Muscle layer of duodenum (tissue), 2 donors: ENCODE results near the gene ASCL5.

Source experiments
- H3K27ac ChIP-seq: one replicate; pipeline ENCODE4 v1.7.0; 2013; ENCODE audit warnings: mild to moderate bottlenecking, low read length
- H3K27me3 ChIP-seq: one replicate; pipeline ENCODE4 v1.7.0; 2013; ENCODE audit warnings: low read depth, mild to moderate bottlenecking, control low read depth, low read length
- H3K36me3 ChIP-seq, 2 donors: one replicate each; pipeline ENCODE4 v1.7.0; 2013; ENCODE audit warnings: low read length in 2 of 2, control low read depth in 1 of 2, mild to moderate bottlenecking in 1 of 2; ENCODE audit not compliant: insufficient read depth in 2 of 2, control insufficient read depth in 1 of 2
- H3K4me1 ChIP-seq, 2 donors: one replicate each; pipeline ENCODE4 v1.7.0; 2013; ENCODE audit warnings: low read length in 2 of 2, mild to moderate bottlenecking in 2 of 2, control low read depth in 1 of 2, moderate library complexity in 1 of 2; ENCODE audit not compliant: insufficient read depth in 2 of 2, control insufficient read depth in 1 of 2
- H3K4me3 ChIP-seq, 2 donors: one replicate each; pipeline ENCODE4 v1.7.0; 2013; ENCODE audit warnings: low read length in 2 of 2, low read depth in 1 of 2, mild to moderate bottlenecking in 1 of 2
- H3K9me3 ChIP-seq, 2 donors: one replicate each; pipeline ENCODE4 v1.7.0; 2013; ENCODE audit warnings: low read length in 2 of 2, control low read depth in 1 of 2, mild to moderate bottlenecking in 1 of 2; ENCODE audit not compliant: control insufficient read depth in 1 of 2
- donor health status: healthy.

ASCL5 gene

DNA sequence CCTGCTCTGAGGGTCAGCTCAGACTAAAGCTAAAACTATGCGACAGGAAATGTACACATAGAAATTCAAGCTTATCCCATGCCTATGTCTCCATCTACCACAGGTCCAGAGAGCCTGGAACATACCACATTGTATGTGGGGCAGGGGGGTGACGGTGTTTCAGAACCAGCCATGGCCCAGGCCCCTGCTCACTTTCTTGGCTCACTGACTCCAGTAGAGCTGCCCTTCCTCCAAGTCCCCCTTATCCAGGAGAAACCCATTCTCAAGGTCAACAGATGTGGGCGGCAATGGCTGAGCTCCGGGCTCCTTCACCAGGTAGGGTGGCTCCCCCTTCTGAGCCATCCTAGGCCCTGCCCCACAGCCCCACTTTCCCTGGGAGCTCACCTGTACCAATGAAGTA is 35.7 kb downstream of the ASCL5 start:
- H3K9me3 ChIP-seq: no peaks in the 10 kb centered on the region

GRCh38 chr1:201090541-201090940 is 36.4 kb downstream of the ASCL5 start:
- Histone ChIP-seq H3K27ac (no peak overlapping the region), H3K4me1 (no peaks in the 10 kb centered on the region), H3K4me3 (no peak overlapping the region), H3K9me3 (no peaks in the 10 kb centered on the region), H3K36me3 (no peaks in the 10 kb centered on the region), H3K27me3 (no peaks in the 10 kb centered on the region)

More for the DNA sequence above, 35.7 kb downstream of the ASCL5 start:
- Histone ChIP-seq H3K4me3 (no peak overlapping the region), H3K27me3 (no peaks in the 10 kb centered on the region), H3K36me3 (no peaks in the 10 kb centered on the region), H3K27ac (no peak overlapping the region), H3K4me1 (no peaks in the 10 kb centered on the region)

GRCh38 chr1:201089596-201089995 is 37.4 kb downstream of the ASCL5 start:
- H3K27ac ChIP-seq: no peak overlapping the region
- no peaks in the 10 kb centered on the region for H3K36me3 ChIP-seq
- H3K4me3 ChIP-seq: no peak overlapping the region
- H3K4me1 ChIP-seq: no peaks in the 10 kb centered on the region
- H3K9me3 ChIP-seq: no peaks in the 10 kb centered on the region
- no peaks in the 10 kb centered on the region for H3K27me3 ChIP-seq

DNA sequence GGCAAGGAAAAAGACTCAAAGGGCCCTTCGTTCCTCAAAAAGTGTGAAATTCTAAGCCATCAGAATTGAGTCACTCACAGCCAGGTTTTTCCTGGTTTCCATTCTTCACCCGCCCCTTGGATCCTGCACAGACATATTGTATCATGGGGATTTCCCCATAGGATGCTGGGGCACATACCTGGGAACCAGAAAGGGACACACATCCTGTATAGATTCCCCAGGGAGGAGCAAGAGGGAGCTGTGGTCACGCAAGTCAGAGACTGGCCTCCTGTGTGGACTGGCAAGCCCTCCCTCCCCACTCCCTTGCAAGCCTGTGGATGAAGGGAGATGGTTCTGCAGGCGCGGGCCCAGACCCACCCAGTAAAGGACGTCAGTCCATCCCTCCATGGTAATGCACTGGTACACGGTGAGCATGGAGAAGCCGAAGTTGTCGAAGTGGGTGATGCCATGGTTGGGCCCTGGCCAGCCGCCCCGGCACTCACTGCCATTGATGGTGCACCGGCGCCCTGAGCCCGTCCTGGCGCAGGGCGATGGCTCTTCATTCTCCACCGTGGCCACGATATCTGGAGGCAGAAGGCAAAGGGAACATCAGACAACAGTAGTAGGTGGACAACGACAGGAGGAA is 38.0 kb downstream of the ASCL5 start:
- no peaks in the 10 kb centered on the region for H3K4me1 ChIP-seq
- no peaks in the 10 kb centered on the region for H3K9me3 ChIP-seq
- H3K27ac ChIP-seq: no peak overlapping the region

GRCh38 chr1:201088395-201088794 is 38.6 kb downstream of the ASCL5 start:
- Histone ChIP-seq H3K27me3 (no peaks in the 10 kb centered on the region), H3K9me3 (no peaks in the 10 kb centered on the region), H3K36me3 (no peaks in the 10 kb centered on the region), H3K4me3 (no peak overlapping the region), H3K27ac (no peak overlapping the region), H3K4me1 (no peaks in the 10 kb centered on the region)

More for the DNA sequence above, 38.0 kb downstream of the ASCL5 start:
- Histone ChIP-seq H3K4me3 (no peak overlapping the region), H3K27me3 (no peaks in the 10 kb centered on the region), H3K36me3 (no peaks in the 10 kb centered on the region)

DNA sequence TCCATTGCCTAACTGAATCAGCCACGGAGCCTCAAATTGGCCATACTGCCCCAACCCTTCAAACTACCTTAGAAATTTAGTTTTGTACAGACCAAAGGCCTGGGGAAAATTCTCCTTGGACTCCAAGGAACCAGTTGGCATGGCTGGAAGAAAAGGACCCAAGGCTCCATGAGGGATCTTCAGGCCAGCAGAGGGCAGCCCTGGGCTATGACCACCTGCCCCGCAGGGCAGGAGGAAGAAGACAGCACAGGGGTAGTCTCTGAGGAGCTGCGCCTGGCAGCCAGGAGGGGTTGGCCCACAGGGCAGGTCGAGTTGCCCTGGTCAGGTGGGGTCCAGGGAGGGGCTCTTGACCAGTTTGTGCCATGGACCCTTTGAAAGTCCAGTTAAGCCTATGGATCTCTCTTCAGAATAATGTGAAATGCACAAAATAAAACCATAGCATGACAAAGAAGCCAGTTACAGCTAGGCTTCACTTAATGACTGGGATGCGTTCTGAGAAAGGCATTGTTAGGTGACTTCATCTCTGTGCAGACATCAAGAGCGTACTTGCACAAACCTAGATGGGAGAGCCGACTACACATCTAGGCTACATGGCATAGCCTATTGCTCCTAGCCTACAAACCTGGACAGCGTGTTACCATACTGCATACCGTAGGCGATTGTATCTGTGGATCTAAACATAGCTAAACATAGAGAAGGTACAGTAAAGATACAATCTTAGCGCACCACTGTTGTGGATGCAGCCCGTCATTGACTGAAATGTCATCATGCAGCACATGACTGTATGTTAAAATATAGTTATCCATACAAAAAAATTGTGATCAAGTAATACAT is 40.9 kb downstream of the ASCL5 start:
- Histone ChIP-seq H3K27me3 (no peaks in the 10 kb centered on the region), H3K4me3 (no peak overlapping the region), H3K36me3 (no peaks in the 10 kb centered on the region), H3K4me1 (no peaks in the 10 kb centered on the region), H3K9me3 (no peaks in the 10 kb centered on the region), H3K27ac (no peak overlapping the region)

GRCh38 chr1:201084295-201084694 is 42.7 kb downstream of the ASCL5 start:
- Histone ChIP-seq H3K36me3 (no peaks in the 10 kb centered on the region), H3K27me3 (no peaks in the 10 kb centered on the region), H3K4me3 (no peak overlapping the region), H3K27ac (no peak overlapping the region), H3K9me3 (no peaks in the 10 kb centered on the region), H3K4me1 (no peaks in the 10 kb centered on the region)

- H3K4me1 ChIP-seq: no peaks in the 10 kb centered on the region
- H3K4me3 ChIP-seq: no peak overlapping the region
- no peaks in the 10 kb centered on the region for H3K9me3 ChIP-seq
- no peaks in the 10 kb centered on the region for H3K27me3 ChIP-seq
- H3K36me3 ChIP-seq: no peaks in the 10 kb centered on the region
- H3K27ac ChIP-seq: no peak overlapping the region
Measured at GRCh38 chr1:201083741-201084140, 43.2 kb downstream of the ASCL5 start.

DNA sequence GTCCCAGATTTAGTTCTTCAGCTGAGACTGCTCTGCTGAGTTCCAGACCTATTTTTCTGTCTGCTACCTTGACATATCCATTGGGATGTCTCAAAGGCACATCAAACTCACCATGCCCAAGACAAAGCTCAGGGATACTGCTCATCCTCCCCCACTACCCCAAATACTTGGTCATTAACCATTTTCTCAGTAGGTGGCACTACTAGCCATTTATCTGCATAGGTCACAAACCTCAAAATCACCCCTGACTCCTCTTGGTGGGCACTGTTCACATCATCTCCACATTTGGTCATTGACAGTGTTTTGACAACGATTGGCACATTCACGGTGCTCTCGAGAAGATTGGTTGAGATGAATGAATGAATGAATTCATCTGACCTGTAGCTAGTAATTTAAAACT is 46.8 kb downstream of the ASCL5 start:
- Histone ChIP-seq H3K27ac (no peak overlapping the region), H3K27me3 (no peaks in the 10 kb centered on the region), H3K4me3 (no peak overlapping the region), H3K4me1 (no peaks in the 10 kb centered on the region), H3K36me3 (no peaks in the 10 kb centered on the region), H3K9me3 (no peaks in the 10 kb centered on the region)

DNA sequence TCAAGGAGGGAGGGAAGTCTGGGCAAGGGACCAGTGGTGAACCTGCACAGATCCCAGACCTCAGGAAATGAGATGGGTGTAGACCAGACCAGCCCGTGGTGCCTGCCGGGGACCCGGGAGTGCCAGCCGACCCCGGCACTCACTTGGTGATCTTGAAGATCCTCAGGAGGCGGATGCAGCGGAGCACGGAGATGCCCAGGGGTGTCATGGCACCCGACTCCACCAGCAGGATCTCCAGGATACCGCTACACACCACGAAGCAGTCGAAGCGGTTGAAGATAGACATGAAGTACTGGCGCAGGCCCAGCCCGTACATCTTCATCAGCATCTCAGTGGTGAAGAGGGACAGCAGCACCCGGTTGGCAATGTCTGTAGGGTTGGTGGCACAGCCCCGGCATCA is 49.2 kb downstream of the ASCL5 start:
- H3K27me3 ChIP-seq: no peaks in the 10 kb centered on the region
- no peaks in the 10 kb centered on the region for H3K9me3 ChIP-seq
- no peaks in the 10 kb centered on the region for H3K4me1 ChIP-seq
- H3K36me3 ChIP-seq: no peaks in the 10 kb centered on the region
- no peak overlapping the region for H3K27ac ChIP-seq
- no peak overlapping the region for H3K4me3 ChIP-seq

DNA sequence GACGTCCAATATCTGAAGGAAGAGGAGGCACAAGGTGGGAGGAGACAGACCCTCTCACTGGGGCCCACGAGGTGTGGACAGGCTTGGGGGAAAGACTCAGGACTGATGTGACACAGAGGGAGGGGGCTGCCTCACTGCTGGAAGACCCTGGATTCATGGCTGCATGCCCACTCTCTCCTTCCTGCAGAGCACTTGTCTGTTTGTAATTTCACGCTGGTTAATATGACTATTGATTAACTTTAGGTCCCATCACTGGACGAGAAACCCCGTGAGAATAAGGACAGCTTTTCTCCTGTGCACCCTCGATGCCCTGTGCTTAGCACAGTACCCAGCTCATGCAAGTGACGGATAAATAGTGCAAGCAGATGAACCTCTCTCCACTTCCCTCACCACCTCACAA is 49.9 kb downstream of the ASCL5 start:
- Histone ChIP-seq H3K36me3 (no peaks in the 10 kb centered on the region), H3K27ac (no peak overlapping the region), H3K4me3 (no peak overlapping the region), H3K27me3 (no peaks in the 10 kb centered on the region), H3K9me3 (no peaks in the 10 kb centered on the region), H3K4me1 (no peaks in the 10 kb centered on the region)
